ENCODE measurements around the gene PTPN21.

PTPN21 gene

GRCh38 chr14:88556581-88556980, 1.8 kb upstream of the PTPN21 start:
- peaks cover 30% of the 10 kb centered on the region for H3K27me3 ChIP-seq (ENCODE audit: insufficient read depth, poor library complexity, severe bottlenecking)
- H3K4me3 ChIP-seq (replicated peaks; ENCODE audit: insufficient read depth, low read length) = no peak overlapping the region
- TF ChIP-seq, protein P1, sequence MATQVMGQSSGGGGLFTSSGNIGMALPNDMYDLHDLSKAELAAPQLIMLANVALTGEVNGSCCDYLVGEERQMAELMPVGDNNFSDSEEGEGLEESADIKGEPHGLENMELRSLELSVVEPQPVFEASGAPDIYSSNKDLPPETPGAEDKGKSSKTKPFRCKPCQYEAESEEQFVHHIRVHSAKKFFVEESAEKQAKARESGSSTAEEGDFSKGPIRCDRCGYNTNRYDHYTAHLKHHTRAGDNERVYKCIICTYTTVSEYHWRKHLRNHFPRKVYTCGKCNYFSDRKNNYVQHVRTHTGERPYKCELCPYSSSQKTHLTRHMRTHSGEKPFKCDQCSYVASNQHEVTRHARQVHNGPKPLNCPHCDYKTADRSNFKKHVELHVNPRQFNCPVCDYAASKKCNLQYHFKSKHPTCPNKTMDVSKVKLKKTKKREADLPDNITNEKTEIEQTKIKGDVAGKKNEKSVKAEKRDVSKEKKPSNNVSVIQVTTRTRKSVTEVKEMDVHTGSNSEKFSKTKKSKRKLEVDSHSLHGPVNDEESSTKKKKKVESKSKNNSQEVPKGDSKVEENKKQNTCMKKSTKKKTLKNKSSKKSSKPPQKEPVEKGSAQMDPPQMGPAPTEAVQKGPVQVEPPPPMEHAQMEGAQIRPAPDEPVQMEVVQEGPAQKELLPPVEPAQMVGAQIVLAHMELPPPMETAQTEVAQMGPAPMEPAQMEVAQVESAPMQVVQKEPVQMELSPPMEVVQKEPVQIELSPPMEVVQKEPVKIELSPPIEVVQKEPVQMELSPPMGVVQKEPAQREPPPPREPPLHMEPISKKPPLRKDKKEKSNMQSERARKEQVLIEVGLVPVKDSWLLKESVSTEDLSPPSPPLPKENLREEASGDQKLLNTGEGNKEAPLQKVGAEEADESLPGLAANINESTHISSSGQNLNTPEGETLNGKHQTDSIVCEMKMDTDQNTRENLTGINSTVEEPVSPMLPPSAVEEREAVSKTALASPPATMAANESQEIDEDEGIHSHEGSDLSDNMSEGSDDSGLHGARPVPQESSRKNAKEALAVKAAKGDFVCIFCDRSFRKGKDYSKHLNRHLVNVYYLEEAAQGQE (IDR thresholded peaks at IDR 0.05; ENCODE audit: insufficient replicate concordance, low read depth) = no peak
- TF ChIP-seq POLR2AphosphoS5 (IDR thresholded peaks at IDR 0.05; ENCODE audit: low read depth) (no peak), GABPA (IDR thresholded peaks at IDR 0.05; ENCODE audit: low read depth) (no peak), SPI1 (IDR thresholded peaks at IDR 0.05; ENCODE audit: borderline replicate concordance, low read depth) (no peak), CTCF (IDR thresholded peaks at IDR 0.05; ENCODE audit: insufficient read depth, low read length) (no peak)
- DNase-seq (ENCODE audit: low read depth in 1 of 2, low spot score in 1 of 2) = no peak
- H3K27ac ChIP-seq (replicated peaks) = no peak overlapping the region

DNA sequence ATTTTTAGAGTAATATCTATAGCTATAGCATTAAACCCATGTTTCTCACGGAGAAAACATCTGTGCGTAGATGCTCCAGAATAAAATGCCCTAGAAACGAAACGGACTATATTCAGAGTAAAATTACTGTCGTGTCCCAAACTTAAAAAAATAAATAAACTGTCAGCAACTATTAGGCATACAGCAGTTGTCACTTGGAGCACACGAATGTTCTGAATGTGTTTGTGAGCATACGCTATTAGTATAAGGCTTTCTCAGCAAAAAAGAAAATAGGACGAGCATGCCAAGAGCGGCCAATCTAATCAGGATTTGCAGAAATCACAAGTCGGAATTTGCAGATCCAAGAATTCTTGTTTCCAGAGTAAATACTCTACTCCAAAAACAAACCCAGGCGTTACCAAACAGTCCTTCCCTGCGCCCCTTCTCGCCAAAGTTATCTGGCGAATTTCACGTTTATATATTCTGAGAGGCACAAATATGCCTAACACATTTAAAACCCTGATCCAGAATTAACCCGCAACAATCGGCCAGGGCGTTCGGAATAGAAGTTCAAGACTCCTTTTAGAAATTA, 836 bp downstream of the PTPN21 start:
- Histone ChIP-seq H3K27me3 (ENCODE audit: insufficient read depth, poor library complexity, severe bottlenecking) (peaks cover 30% of the 10 kb centered on the region), H3K27ac (replicated peaks) (no peak overlapping the region), H3K4me3 (replicated peaks; ENCODE audit: insufficient read depth, low read length) (peak overlapping the region; percentile 63)
- no peak for DNase-seq (ENCODE audit: low read depth in 1 of 2, low spot score in 1 of 2)
- no peak for TF ChIP-seq SPI1 (IDR thresholded peaks at IDR 0.05; ENCODE audit: borderline replicate concordance, low read depth)
- TF ChIP-seq, protein P1 (IDR thresholded peaks at IDR 0.05; ENCODE audit: insufficient replicate concordance, low read depth) = no peak

DNA sequence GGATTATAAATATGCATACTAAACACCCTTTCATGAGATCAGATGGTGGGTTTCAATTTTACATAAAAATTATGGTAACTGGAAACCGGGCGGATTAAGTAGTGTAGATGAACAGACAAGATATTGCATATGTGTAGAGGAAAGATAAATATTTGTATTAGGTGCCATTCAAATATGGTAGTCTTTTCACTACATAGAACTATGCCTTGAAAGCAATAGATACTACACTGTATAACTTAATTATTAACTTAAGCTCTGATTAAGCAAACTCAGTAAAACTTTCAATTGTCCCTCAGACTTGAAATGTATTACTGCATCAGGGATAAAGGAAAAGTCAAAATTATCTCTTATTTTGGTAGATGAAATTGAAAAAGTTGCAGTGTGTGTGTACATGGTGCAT, 1.9 kb downstream of the PTPN21 start:
- H3K27me3 ChIP-seq (ENCODE audit: insufficient read depth, poor library complexity, severe bottlenecking) = peaks cover 30% of the 10 kb centered on the region
- no peak overlapping the region for H3K4me3 ChIP-seq (replicated peaks; ENCODE audit: insufficient read depth, low read length)
- no peak for TF ChIP-seq CTCF (IDR thresholded peaks at IDR 0.05; ENCODE audit: insufficient read depth, low read length)
- no peak for DNase-seq (ENCODE audit: low read depth in 1 of 2, low spot score in 1 of 2)
- H3K27ac ChIP-seq (replicated peaks) = no peak overlapping the region

DNA sequence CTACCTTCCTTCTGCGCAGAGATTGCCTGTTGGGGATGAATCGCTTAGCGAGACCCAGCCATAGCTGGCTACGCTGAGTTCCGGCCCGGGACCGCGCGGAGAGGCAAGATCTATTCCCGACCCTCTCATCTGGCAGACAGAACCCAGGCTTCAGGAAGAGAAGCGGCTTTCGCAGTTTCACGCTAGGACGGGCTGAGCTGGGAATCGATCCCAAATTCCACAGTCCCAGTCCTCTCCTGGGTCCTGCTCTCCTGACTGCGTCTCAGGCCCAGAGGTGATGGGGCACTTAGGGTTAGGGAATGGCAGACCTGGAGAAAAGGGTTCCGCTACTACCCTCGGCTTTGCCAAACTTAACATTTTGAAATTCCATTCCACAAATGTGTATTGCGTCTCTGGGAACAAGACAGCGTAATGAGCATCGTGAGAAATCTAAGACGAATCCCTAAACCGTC, 2.8 kb downstream of the PTPN21 start:
- no peak overlapping the region for H3K27ac ChIP-seq (replicated peaks)
- peak overlapping the region; percentile 35 for H3K4me3 ChIP-seq (replicated peaks; ENCODE audit: insufficient read depth, low read length)
- H3K27me3 ChIP-seq (ENCODE audit: insufficient read depth, poor library complexity, severe bottlenecking) = peaks cover 29% of the 10 kb centered on the region
- no peak for DNase-seq (ENCODE audit: low read depth in 1 of 2, low spot score in 1 of 2)
- TF ChIP-seq, protein P1 (IDR thresholded peaks at IDR 0.05; ENCODE audit: insufficient replicate concordance, low read depth) = no peak

Data from HL-60 (cell line).